ENCODE results near the gene FOXP1.

Gene FOXP1

GRCh38 chr3:71319771-71320170, 263.8 kb downstream of the FOXP1 start:
- DNase-seq = no peak

GRCh38 chr3:71318458-71318827, 265.1 kb downstream of the FOXP1 start:
- no peak for DNase-seq

- DNase-seq = no peak
Observed at GRCh38 chr3:71317749-71318457, 265.6 kb downstream of the FOXP1 start.

- DNase-seq = no peak
Observed at GRCh38 chr3:71317140-71317539, 266.4 kb downstream of the FOXP1 start.

GRCh38 chr3:71316066-71316777, 267.3 kb downstream of the FOXP1 start:
- DNase-seq = no peak

GRCh38 chr3:71315431-71315830, 268.1 kb downstream of the FOXP1 start:
- no peak for DNase-seq

- no peak for DNase-seq
Observed at GRCh38 chr3:71313844-71314243, 269.7 kb downstream of the FOXP1 start.

- no peak for DNase-seq
Observed at GRCh38 chr3:71312461-71312860, 271.1 kb downstream of the FOXP1 start.

GRCh38 chr3:71311661-71312046, 271.9 kb downstream of the FOXP1 start:
- no peak for DNase-seq

GRCh38 chr3:71310980-71311660, 272.4 kb downstream of the FOXP1 start:
- DNase-seq = no peak

GRCh38 chr3:71310359-71310979, 273.1 kb downstream of the FOXP1 start:
- DNase-seq = no peak

- DNase-seq = no peak
Observed at GRCh38 chr3:71309886-71310285, 273.6 kb downstream of the FOXP1 start.

- peak; percentile 4 for DNase-seq
Observed at GRCh38 chr3:71309342-71309741, 274.2 kb downstream of the FOXP1 start.

- no peak for DNase-seq
Observed at GRCh38 chr3:71308836-71309235, 274.7 kb downstream of the FOXP1 start.

GRCh38 chr3:71307991-71308697, 275.4 kb downstream of the FOXP1 start:
- no peak for DNase-seq

GRCh38 chr3:71305231-71306206, 278.0 kb downstream of the FOXP1 start:
- DNase-seq = no peak

GRCh38 chr3:71304684-71305083, 278.8 kb downstream of the FOXP1 start:
- DNase-seq = no peak

- no peak for DNase-seq
Observed at GRCh38 chr3:71304247-71304646, 279.3 kb downstream of the FOXP1 start.

GRCh38 chr3:71303627-71304200, 279.8 kb downstream of the FOXP1 start:
- DNase-seq = no peak

- DNase-seq = no peak
Observed at GRCh38 chr3:71302604-71303003, 280.9 kb downstream of the FOXP1 start.

- DNase-seq = no peak
Observed at GRCh38 chr3:71300951-71301393, 282.6 kb downstream of the FOXP1 start.

Data from GF-D8 (cell line).